ENCODE results near the gene CCL28. TPM values are rescaled to one million over a fixed set of nuclear protein-coding genes. Genes with fewer than 3 reads are reported as not detected.

The CCL28 gene
- total RNA-seq, 1 experiment from 2014 or later: 1.4 TPM

DNA sequence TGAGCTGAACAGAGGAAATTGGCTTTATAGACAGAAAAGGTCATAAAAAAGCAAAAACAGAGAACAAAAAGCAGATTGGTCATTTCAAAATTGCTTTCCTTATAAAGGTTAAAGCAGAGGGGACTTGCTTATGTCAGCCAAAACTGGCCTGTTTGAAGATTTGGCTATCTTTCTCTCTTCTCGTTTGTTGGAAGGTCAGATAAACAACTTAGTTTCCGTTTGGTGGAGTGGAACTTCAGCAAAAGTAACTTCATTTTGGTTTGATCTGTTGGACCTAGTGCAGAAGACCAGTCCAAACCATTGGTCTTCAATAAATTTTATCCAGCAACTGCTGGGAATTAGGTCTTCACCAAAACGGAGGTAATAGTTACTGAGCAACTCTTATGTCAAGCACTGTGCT is 53.9 kb downstream of the CCL28 start:
- Mint-ChIP-seq H3K36me3 (peaks cover 22% of the 10 kb centered on the region), H3K27me3 (ENCODE audit: low read depth) (peaks cover 7% of the 10 kb centered on the region), H3K27ac (no peak overlapping the region), H3K4me3 (no peak overlapping the region), H3K4me1 (no peaks in the 10 kb centered on the region), H3K9me3 (peaks cover 47% of the 10 kb centered on the region)
- no peak for DNase-seq (ENCODE audit: low spot score)
- ATAC-seq: no peak
- TF ChIP-seq ATF1 (CRISPR knock-in tag; IDR thresholded peaks at IDR 0.05) (no peak), RORB (CRISPR knock-in tag; IDR thresholded peaks at IDR 0.05) (no peak), RELA (CRISPR knock-in tag; IDR thresholded peaks at IDR 0.05; ENCODE audit: borderline replicate concordance) (no peak), ZNF138 (CRISPR knock-in tag; conservative IDR thresholded peaks at IDR 0.05) (no peak), FOXK1 (CRISPR knock-in tag; IDR thresholded peaks at IDR 0.05) (no peak), SOX15 (CRISPR knock-in tag; IDR thresholded peaks at IDR 0.05) (no peak), ZNF416 (CRISPR knock-in tag; IDR thresholded peaks at IDR 0.05) (no peak), SMAD3 (CRISPR knock-in tag; IDR thresholded peaks at IDR 0.05; ENCODE audit: borderline replicate concordance) (no peak)
- TF ChIP-seq, protein P1, sequence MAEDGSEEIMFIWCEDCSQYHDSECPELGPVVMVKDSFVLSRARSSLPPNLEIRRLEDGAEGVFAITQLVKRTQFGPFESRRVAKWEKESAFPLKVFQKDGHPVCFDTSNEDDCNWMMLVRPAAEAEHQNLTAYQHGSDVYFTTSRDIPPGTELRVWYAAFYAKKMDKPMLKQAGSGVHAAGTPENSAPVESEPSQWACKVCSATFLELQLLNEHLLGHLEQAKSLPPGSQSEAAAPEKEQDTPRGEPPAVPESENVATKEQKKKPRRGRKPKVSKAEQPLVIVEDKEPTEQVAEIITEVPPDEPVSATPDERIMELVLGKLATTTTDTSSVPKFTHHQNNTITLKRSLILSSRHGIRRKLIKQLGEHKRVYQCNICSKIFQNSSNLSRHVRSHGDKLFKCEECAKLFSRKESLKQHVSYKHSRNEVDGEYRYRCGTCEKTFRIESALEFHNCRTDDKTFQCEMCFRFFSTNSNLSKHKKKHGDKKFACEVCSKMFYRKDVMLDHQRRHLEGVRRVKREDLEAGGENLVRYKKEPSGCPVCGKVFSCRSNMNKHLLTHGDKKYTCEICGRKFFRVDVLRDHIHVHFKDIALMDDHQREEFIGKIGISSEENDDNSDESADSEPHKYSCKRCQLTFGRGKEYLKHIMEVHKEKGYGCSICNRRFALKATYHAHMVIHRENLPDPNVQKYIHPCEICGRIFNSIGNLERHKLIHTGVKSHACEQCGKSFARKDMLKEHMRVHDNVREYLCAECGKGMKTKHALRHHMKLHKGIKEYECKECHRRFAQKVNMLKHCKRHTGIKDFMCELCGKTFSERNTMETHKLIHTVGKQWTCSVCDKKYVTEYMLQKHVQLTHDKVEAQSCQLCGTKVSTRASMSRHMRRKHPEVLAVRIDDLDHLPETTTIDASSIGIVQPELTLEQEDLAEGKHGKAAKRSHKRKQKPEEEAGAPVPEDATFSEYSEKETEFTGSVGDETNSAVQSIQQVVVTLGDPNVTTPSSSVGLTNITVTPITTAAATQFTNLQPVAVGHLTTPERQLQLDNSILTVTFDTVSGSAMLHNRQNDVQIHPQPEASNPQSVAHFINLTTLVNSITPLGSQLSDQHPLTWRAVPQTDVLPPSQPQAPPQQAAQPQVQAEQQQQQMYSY (CRISPR knock-in tag; IDR thresholded peaks at IDR 0.05): no peak
- TF ChIP-seq, protein P2, sequence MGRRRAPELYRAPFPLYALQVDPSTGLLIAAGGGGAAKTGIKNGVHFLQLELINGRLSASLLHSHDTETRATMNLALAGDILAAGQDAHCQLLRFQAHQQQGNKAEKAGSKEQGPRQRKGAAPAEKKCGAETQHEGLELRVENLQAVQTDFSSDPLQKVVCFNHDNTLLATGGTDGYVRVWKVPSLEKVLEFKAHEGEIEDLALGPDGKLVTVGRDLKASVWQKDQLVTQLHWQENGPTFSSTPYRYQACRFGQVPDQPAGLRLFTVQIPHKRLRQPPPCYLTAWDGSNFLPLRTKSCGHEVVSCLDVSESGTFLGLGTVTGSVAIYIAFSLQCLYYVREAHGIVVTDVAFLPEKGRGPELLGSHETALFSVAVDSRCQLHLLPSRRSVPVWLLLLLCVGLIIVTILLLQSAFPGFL (CRISPR knock-in tag; IDR thresholded peaks at IDR 0.05; ENCODE audit: borderline replicate concordance): no peak
- TF ChIP-seq, protein P3, sequence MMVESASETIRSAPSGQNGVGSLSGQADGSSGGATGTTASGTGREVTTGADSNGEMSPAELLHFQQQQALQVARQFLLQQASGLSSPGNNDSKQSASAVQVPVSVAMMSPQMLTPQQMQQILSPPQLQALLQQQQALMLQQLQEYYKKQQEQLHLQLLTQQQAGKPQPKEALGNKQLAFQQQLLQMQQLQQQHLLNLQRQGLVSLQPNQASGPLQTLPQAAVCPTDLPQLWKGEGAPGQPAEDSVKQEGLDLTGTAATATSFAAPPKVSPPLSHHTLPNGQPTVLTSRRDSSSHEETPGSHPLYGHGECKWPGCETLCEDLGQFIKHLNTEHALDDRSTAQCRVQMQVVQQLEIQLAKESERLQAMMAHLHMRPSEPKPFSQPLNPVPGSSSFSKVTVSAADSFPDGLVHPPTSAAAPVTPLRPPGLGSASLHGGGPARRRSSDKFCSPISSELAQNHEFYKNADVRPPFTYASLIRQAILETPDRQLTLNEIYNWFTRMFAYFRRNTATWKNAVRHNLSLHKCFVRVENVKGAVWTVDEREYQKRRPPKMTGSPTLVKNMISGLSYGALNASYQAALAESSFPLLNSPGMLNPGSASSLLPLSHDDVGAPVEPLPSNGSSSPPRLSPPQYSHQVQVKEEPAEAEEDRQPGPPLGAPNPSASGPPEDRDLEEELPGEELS (CRISPR knock-in tag; IDR thresholded peaks at IDR 0.05): no peak
- ChIA-PET POLR2A (no interaction called here), CTCF (no interaction called here)

DNA sequence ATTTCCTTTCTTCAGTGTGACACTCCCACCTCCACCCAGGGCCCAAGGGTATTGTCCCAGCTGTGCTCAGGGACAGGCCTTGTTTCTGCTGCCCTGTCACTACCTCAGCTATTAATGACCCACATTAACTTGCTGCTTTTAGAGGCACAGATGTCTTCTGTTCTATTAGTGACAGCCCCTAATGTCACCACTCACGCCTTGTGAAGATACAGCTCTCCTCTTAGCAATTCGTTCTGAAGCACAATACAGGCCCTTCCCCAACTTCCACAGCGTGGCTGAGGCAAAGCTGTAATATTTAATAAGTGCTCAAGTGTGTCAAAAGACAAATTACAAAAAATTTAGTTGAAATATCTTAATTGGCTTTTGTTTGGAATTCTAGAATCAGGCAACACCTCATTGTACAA is 54.3 kb downstream of the CCL28 start:
- Mint-ChIP-seq H3K27me3 (ENCODE audit: low read depth) (peaks cover 3% of the 10 kb centered on the region), H3K36me3 (peaks cover 22% of the 10 kb centered on the region), H3K4me3 (no peak overlapping the region), H3K4me1 (no peaks in the 10 kb centered on the region), H3K9me3 (peaks cover 47% of the 10 kb centered on the region), H3K27ac (no peak overlapping the region)
- ChIA-PET CTCF (no interaction called here), POLR2A (no interaction called here)
- DNase-seq (ENCODE audit: low spot score) (no peak), ATAC-seq (no peak)
- TF ChIP-seq TCF7 (CRISPR knock-in tag; IDR thresholded peaks at IDR 0.05; ENCODE audit: low read depth) (no peak), JUN (CRISPR knock-in tag; IDR thresholded peaks at IDR 0.05) (no peak), JAZF1 (CRISPR knock-in tag; IDR thresholded peaks at IDR 0.05) (no peak), ETV6 (CRISPR knock-in tag; IDR thresholded peaks at IDR 0.05) (no peak), FOXP1 (CRISPR knock-in tag; IDR thresholded peaks at IDR 0.05; ENCODE audit: borderline replicate concordance) (no peak), TP53 (CRISPR knock-in tag; IDR thresholded peaks at IDR 0.05) (no peak), ATF2 (CRISPR knock-in tag; IDR thresholded peaks at IDR 0.05; ENCODE audit: borderline replicate concordance, low read depth) (no peak), MYBL2 (CRISPR knock-in tag; IDR thresholded peaks at IDR 0.05) (no peak), AFF4 (CRISPR knock-in tag; IDR thresholded peaks at IDR 0.05; ENCODE audit: borderline replicate concordance) (no peak)
- TF ChIP-seq, protein P4, sequence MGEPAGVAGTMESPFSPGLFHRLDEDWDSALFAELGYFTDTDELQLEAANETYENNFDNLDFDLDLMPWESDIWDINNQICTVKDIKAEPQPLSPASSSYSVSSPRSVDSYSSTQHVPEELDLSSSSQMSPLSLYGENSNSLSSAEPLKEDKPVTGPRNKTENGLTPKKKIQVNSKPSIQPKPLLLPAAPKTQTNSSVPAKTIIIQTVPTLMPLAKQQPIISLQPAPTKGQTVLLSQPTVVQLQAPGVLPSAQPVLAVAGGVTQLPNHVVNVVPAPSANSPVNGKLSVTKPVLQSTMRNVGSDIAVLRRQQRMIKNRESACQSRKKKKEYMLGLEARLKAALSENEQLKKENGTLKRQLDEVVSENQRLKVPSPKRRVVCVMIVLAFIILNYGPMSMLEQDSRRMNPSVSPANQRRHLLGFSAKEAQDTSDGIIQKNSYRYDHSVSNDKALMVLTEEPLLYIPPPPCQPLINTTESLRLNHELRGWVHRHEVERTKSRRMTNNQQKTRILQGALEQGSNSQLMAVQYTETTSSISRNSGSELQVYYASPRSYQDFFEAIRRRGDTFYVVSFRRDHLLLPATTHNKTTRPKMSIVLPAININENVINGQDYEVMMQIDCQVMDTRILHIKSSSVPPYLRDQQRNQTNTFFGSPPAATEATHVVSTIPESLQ (CRISPR knock-in tag; IDR thresholded peaks at IDR 0.05): no peak
- TF ChIP-seq, protein P5, sequence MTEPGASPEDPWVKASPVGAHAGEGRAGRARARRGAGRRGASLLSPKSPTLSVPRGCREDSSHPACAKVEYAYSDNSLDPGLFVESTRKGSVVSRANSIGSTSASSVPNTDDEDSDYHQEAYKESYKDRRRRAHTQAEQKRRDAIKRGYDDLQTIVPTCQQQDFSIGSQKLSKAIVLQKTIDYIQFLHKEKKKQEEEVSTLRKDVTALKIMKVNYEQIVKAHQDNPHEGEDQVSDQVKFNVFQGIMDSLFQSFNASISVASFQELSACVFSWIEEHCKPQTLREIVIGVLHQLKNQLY (CRISPR knock-in tag; IDR thresholded peaks at IDR 0.05): no peak

All from WTC11 (cell line).